HepG2 (cell line): ENCODE results near the gene STAP2. TPM values are rescaled to one million over a fixed set of nuclear protein-coding genes. Genes with fewer than 3 reads are reported as not detected.

Experiments used
- DMAP1 ChIP-seq: IDR thresholded peaks from 2 replicates; pipeline ENCODE4 v1.6.1; 2016
- FOXP4 ChIP-seq: sonication (generic); formaldehyde crosslinking; IDR thresholded peaks from 2 replicates; pipeline ENCODE4 v1.4.0; 2020; ENCODE audit warnings: missing genetic modification reagents
- SMAD1 ChIP-seq: sonication (generic); formaldehyde crosslinking; IDR thresholded peaks from 2 replicates; pipeline ENCODE4 v1.4.0; 2020; ENCODE audit warnings: missing genetic modification reagents, low read depth, mild to moderate bottlenecking, borderline replicate concordance
- TFE3 ChIP-seq: IDR thresholded peaks from 2 replicates; pipeline ENCODE4 v1.6.1; 2016
- ZBTB7A ChIP-seq: sonication (generic); formaldehyde crosslinking; IDR thresholded peaks from 2 replicates; pipeline ENCODE4 v1.8.0; 2022; ENCODE audit warnings: mild to moderate bottlenecking, missing genetic modification reagents
- ZNF34 ChIP-seq: sonication (generic); formaldehyde crosslinking; IDR thresholded peaks from 2 replicates; pipeline ENCODE4 v1.4.0; 2020; ENCODE audit warnings: mild to moderate bottlenecking, missing genetic modification reagents, borderline replicate concordance
- ZNF770 ChIP-seq: sonication (generic); formaldehyde crosslinking; IDR thresholded peaks from 2 replicates; pipeline ENCODE4 v1.5.0; 2020; ENCODE audit warnings: mild to moderate bottlenecking, missing genetic modification reagents
- polyA plus RNA-seq, 8 experiments: library from polyadenylated mRNA; depleted of rRNA in 3 of 8; stranded (reverse) in 7 of 8; unstranded in 1 of 8; fragments of >200 nt; fragmentation: Illumina TruSeq in 4 of 8; extraction: Trizol in 4 of 8; gene quantifications; 2 replicates each; pipeline versions ENCODE4 v1.2.1 to v1.2.3, GENCODE V29; 2011 to 2016; ENCODE audit warnings: low read depth in 4 of 8, missing spikeins in 1 of 8, mixed read lengths in 1 of 8; ENCODE audit not compliant: insufficient read depth in 1 of 8
- total RNA-seq, 5 experiments: library from RNA; depleted of rRNA; stranded (reverse); fragments of >200 nt; fragmentation: Illumina TruSeq; extraction: Trizol; gene quantifications; 2 replicates each; pipeline ENCODE4 v1.2.3, GENCODE V29; 2016; ENCODE audit warnings: low read depth in 1 of 5

Gene STAP2
- total and polyA plus RNA-seq, 2 of the 13 experiments (the other 11 are each of a cell fraction or from before 2014, with no cell fraction given): 39.0 to 43.7 TPM

- TF ChIP-seq TFE3 (CRISPR knock-in tag) (no peak), DMAP1 (CRISPR knock-in tag) (no peak), ZBTB7A (no peak), ZNF34 (no peak), FOXP4 (no peak), ZNF770 (CRISPR knock-in tag) (no peak), SMAD1 (CRISPR knock-in tag) (no peak)
- TF ChIP-seq, all 625 proteins: peak for 0
Measured at GRCh38 chr19:4305257-4305612, 33.4 kb downstream of the STAP2 start (continued).
